MM.1S (cell line): ENCODE data around the gene GIMAP2.

ENCODE experiments used
- DNase-seq: peaks from one replicate; pipeline ENCODE4 v3.0.0-alpha.2; 2015
- H2AFZ ChIP-seq: fragments of 300-600 bp; sonication (generic); 2 replicates; pipeline ENCODE4 v1.6.0; 2016; ENCODE audit warnings: antibody characterized with exemption, low read length
- H3F3A ChIP-seq: fragments of 300-600 bp; sonication (generic); 2 replicates; pipeline ENCODE4 v1.6.1; 2016; ENCODE audit warnings: mild to moderate bottlenecking, antibody characterized with exemption, low read length, moderate library complexity, mixed read lengths; ENCODE audit not compliant: insufficient read depth
- H3K27ac ChIP-seq: fragments of 300-600 bp; sonication (generic); 2 replicates; pipeline ENCODE4 v1.5.1; 2016; ENCODE audit warnings: mild to moderate bottlenecking, low read length
- H3K27me3 ChIP-seq: fragments of 300-600 bp; sonication (generic); replicated peaks from 2 replicates; pipeline ENCODE4 v1.6.0; 2016; ENCODE audit warnings: low read length; ENCODE audit not compliant: insufficient read depth
- H3K36me3 ChIP-seq: fragments of 300-600 bp; sonication (generic); replicated peaks from 2 replicates; pipeline ENCODE4 v1.6.1; 2016; ENCODE audit warnings: mild to moderate bottlenecking, low read length, mixed read lengths; ENCODE audit not compliant: insufficient read depth
- H3K4me1 ChIP-seq: fragments of 300-600 bp; sonication (generic); 2 replicates; pipeline ENCODE4 v1.6.1; 2016; ENCODE audit warnings: low read length, mixed read lengths
- H3K4me2 ChIP-seq: fragments of 300-600 bp; sonication (generic); 2 replicates; pipeline ENCODE4 v1.6.0; 2016; ENCODE audit warnings: low read depth, low read length
- H3K4me3 ChIP-seq: fragments of 300-600 bp; sonication (generic); 2 replicates; pipeline ENCODE4 v1.5.1; 2016; ENCODE audit warnings: low read length, mixed read lengths
- H3K79me2 ChIP-seq: fragments of 300-600 bp; sonication (generic); 2 replicates; pipeline ENCODE4 v1.6.1; 2016; ENCODE audit warnings: mixed run types, low read length, mixed read lengths
- H3K9ac ChIP-seq: fragments of 300-600 bp; sonication (generic); 2 replicates; pipeline ENCODE4 v1.6.1; 2016; ENCODE audit warnings: low read length, mixed read lengths
- H3K9me2 ChIP-seq: fragments of 300-600 bp; sonication (generic); replicated peaks from 2 replicates; pipeline ENCODE4 v1.6.1; 2016; ENCODE audit warnings: mild to moderate bottlenecking, low read length, mixed read lengths; ENCODE audit not compliant: insufficient read depth
- H3K9me3 ChIP-seq: fragments of 300-600 bp; sonication (generic); replicated peaks from 2 replicates; pipeline ENCODE4 v1.6.1; 2016; ENCODE audit warnings: mild to moderate bottlenecking, low read length, mixed read lengths; ENCODE audit not compliant: insufficient read depth
- H4K20me1 ChIP-seq: fragments of 300-600 bp; sonication (generic); 2 replicates; pipeline ENCODE4 v1.6.1; 2016; ENCODE audit warnings: mild to moderate bottlenecking, low read length, moderate library complexity, mixed read lengths; ENCODE audit not compliant: insufficient read depth
- EZH2 ChIP-seq: fragments of 300-600 bp; sonication (generic); optimal IDR thresholded peaks from 2 replicates; pipeline ENCODE3; 2017; ENCODE audit warnings: low read depth, mild to moderate bottlenecking, antibody characterized with exemption, low read length, mixed read lengths
- EZH2phosphoT487 ChIP-seq: fragments of 300-600 bp; sonication (generic); IDR thresholded peaks from 2 replicates; pipeline ENCODE4 v1.6.1; 2018; ENCODE audit warnings: antibody characterized with exemption, low read length
- TF ChIP-seq, protein P1 (sequence below): fragments of 300-600 bp; sonication (generic); IDR thresholded peaks from 2 replicates; pipeline ENCODE4 v1.5.1; 2016; ENCODE audit warnings: antibody characterized with exemption, low read length, mixed read lengths

GIMAP2 gene

DNA sequence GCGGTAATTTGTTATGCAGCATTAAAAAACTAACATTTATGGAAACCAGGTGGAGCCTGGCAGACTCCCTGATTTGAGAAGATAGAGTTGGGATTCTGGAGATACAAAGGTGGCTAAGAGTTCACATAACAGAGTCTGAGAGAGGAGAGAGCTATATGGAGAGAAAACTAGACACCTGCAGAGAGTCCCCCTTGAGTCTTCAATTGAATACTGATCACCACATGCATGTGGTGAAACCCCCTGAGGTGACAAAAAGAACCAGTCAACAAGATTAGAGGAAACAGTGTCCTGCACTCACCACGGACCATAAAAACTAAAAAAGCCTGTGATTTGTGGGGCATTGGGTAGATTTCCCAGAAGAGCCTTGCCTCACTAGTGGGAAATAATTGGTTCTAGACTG lies 10.1 kb downstream of the GIMAP2 start:
- H3K4me3 ChIP-seq = no peak overlapping the region
- H3K79me2 ChIP-seq = no peaks in the 10 kb centered on the region
- no peaks in the 10 kb centered on the region for H3K36me3 ChIP-seq
- no peak overlapping the region for H3K4me2 ChIP-seq
- no peaks in the 10 kb centered on the region for H3K9me3 ChIP-seq
- no peak for DNase-seq
- H3K27me3 ChIP-seq = no peaks in the 10 kb centered on the region
- no peak overlapping the region for H3K9ac ChIP-seq
- H3K27ac ChIP-seq = no peak overlapping the region
- no peaks in the 10 kb centered on the region for H3F3A ChIP-seq
- H4K20me1 ChIP-seq = no peaks in the 10 kb centered on the region
- no peaks in the 10 kb centered on the region for H3K9me2 ChIP-seq
- TF ChIP-seq, protein P1, sequence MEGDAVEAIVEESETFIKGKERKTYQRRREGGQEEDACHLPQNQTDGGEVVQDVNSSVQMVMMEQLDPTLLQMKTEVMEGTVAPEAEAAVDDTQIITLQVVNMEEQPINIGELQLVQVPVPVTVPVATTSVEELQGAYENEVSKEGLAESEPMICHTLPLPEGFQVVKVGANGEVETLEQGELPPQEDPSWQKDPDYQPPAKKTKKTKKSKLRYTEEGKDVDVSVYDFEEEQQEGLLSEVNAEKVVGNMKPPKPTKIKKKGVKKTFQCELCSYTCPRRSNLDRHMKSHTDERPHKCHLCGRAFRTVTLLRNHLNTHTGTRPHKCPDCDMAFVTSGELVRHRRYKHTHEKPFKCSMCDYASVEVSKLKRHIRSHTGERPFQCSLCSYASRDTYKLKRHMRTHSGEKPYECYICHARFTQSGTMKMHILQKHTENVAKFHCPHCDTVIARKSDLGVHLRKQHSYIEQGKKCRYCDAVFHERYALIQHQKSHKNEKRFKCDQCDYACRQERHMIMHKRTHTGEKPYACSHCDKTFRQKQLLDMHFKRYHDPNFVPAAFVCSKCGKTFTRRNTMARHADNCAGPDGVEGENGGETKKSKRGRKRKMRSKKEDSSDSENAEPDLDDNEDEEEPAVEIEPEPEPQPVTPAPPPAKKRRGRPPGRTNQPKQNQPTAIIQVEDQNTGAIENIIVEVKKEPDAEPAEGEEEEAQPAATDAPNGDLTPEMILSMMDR = no peak
- TF ChIP-seq EZH2 (no peak), EZH2phosphoT487 (no peak)
- no peak overlapping the region for H2AFZ ChIP-seq
- H3K4me1 ChIP-seq = no peaks in the 10 kb centered on the region

DNA sequence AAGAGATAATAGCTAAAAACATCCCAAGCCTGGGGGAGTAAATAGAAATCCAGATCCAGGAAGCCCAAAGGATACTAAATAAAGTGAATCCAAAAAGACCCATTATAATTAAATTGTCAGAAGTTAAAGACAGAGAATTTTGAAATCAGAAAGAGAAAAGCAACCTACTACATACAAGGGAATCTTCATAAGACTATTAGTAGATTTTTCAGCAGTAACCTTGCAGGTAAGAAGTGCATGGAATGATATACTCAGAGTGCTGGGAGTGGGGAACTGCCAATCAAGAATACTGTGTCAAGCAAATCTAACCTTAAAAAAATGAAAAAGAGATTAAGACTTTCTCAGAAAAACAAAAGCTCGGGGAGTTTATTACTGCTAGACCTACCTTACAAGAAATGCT lies 17.7 kb downstream of the GIMAP2 start:
- Histone ChIP-seq H3K9ac (no peak overlapping the region), H4K20me1 (no peaks in the 10 kb centered on the region), H2AFZ (no peak overlapping the region), H3K4me1 (no peaks in the 10 kb centered on the region), H3K9me3 (no peaks in the 10 kb centered on the region; the same call in 1 of the 2 replicates), H3K4me3 (no peak overlapping the region), H3K9me2 (no peaks in the 10 kb centered on the region), H3K36me3 (no peaks in the 10 kb centered on the region), H3K27ac (no peak overlapping the region), H3K79me2 (no peaks in the 10 kb centered on the region), H3F3A (no peaks in the 10 kb centered on the region), H3K4me2 (no peak overlapping the region), H3K27me3 (no peaks in the 10 kb centered on the region)
- no peak for TF ChIP-seq EZH2phosphoT487
- TF ChIP-seq EZH2 = no peak
- TF ChIP-seq, protein P1 = no peak
- DNase-seq = no peak

DNA sequence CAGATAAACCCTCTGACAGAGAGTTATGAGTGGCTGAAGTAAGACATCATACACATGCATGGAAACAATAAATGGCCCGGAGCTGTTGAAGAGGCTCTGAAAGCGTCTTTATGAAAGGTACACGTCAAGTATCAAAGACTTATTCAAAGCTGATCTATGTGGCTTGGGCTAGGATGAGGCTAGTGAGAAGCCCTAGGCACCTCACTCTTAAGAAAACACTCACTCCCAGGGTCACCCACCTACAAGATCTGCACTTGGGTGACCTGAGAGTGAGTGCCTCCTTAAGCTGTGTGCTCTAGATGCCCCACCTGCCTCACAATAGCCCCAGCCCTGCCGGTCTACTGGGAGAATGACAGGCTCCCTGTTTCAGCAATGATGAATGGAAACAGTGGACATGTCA lies 29.8 kb downstream of the GIMAP2 start:
- H3K4me1 ChIP-seq = no peaks in the 10 kb centered on the region
- H3K9me2 ChIP-seq = no peaks in the 10 kb centered on the region
- H3K4me3 ChIP-seq = no peak overlapping the region
- no peaks in the 10 kb centered on the region for H3K36me3 ChIP-seq
- H2AFZ ChIP-seq = no peak overlapping the region
- no peaks in the 10 kb centered on the region for H3K9me3 ChIP-seq
- TF ChIP-seq EZH2 (no peak), EZH2phosphoT487 (no peak)
- TF ChIP-seq, protein P1 = no peak
- no peak overlapping the region for H3K9ac ChIP-seq
- DNase-seq = no peak
- H4K20me1 ChIP-seq = no peaks in the 10 kb centered on the region
- no peak overlapping the region for H3K4me2 ChIP-seq
- H3K27me3 ChIP-seq = no peaks in the 10 kb centered on the region
- H3K27ac ChIP-seq = no peak overlapping the region
- no peaks in the 10 kb centered on the region for H3F3A ChIP-seq
- H3K79me2 ChIP-seq = no peaks in the 10 kb centered on the region
